Thoracic aorta (tissue), 2 donors: ENCODE measurements around the gene UTS2R. TPM values are rescaled to one million over a fixed set of nuclear protein-coding genes. Genes with fewer than 3 reads are reported as not detected.

Source experiments
- ATAC-seq: fragments of 150-250 bp; one replicate; pipeline ENCODE4 v1.8.0; 2017; ENCODE audit warnings: low read depth; ENCODE audit not compliant: insufficient number of reproducible peaks, low FRiP score
- DNase-seq: peaks from one replicate; pipeline ENCODE4 v3.0.0-alpha.2; 2020; ENCODE audit warnings: low spot score
- H3K27ac ChIP-seq, 2 donors: fragments of 200-600 bp; sonication (generic); 1 replicate in 1 of 2; 2 replicates in 1 of 2; pipeline ENCODE4 v1.5.1; 2016; ENCODE audit warnings: mild to moderate bottlenecking in 2 of 2, moderate library complexity in 2 of 2
- H3K27me3 ChIP-seq: fragments of 200-600 bp; sonication (generic); replicated peaks from 2 replicates; pipeline ENCODE4 v1.6.0; 2016; ENCODE audit warnings: mild to moderate bottlenecking; ENCODE audit not compliant: insufficient read depth
- H3K36me3 ChIP-seq: fragments of 200-600 bp; sonication (generic); one replicate; pipeline ENCODE4 v1.5.1; 2016
- H3K4me1 ChIP-seq, 2 donors: fragments of 200-600 bp; sonication (generic); 1 replicate in 1 of 2; 2 replicates in 1 of 2; pipeline versions ENCODE4 v1.5.1 to v1.6.0; 2016; ENCODE audit warnings: low read depth in 2 of 2, mild to moderate bottlenecking in 1 of 2; ENCODE audit not compliant: control insufficient read depth in 1 of 2
- H3K4me3 ChIP-seq: fragments of 200-600 bp; sonication (generic); 2 replicates; pipeline ENCODE4 v1.5.1; 2016; ENCODE audit warnings: mild to moderate bottlenecking
- H3K9me3 ChIP-seq: fragments of 200-600 bp; sonication (generic); 2 replicates; pipeline ENCODE4 v1.5.1; 2016
- total RNA-seq, 2 donors: library from RNA; depleted of rRNA; stranded (reverse); fragments of >200 nt; gene quantifications; one replicate each; pipeline versions ENCODE4 v1.1.0 to v1.2.3, GENCODE V29; 2016
- TF ChIP-seq, protein P1 (sequence below): fragments of 200-600 bp; sonication (generic); IDR thresholded peaks from one replicate; pipeline ENCODE4 v1.5.1; 2019; ENCODE audit warnings: antibody characterized with exemption

UTS2R gene
- total RNA-seq, 2 donors from 2014 or later = 0.27 TPM; not detected in 1

DNA sequence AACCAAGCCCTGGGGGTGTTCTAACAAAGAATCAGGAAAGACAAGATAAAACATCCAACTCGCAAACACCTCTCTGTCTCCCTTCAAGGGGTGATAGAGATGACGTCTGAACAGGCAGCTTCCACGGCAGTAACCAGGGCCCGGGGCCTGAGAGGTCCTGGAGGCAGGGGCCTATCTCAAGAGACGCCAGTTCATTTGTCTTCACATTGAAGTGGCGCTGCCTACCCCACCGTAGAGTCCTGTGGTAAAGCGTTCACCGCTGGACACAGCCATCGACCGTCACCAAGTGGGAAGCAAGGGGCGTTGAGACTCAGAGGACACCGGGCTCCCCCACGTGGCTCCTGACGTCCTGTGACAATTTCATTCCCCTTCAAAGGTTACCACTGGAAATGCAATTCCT lies 21.4 kb downstream of the UTS2R start:
- DNase-seq (no peak), ATAC-seq (no peak)
- H3K27me3 ChIP-seq = no peaks in the 10 kb centered on the region
- H3K4me1 ChIP-seq = no peaks in the 10 kb centered on the region
- TF ChIP-seq, protein P1, sequence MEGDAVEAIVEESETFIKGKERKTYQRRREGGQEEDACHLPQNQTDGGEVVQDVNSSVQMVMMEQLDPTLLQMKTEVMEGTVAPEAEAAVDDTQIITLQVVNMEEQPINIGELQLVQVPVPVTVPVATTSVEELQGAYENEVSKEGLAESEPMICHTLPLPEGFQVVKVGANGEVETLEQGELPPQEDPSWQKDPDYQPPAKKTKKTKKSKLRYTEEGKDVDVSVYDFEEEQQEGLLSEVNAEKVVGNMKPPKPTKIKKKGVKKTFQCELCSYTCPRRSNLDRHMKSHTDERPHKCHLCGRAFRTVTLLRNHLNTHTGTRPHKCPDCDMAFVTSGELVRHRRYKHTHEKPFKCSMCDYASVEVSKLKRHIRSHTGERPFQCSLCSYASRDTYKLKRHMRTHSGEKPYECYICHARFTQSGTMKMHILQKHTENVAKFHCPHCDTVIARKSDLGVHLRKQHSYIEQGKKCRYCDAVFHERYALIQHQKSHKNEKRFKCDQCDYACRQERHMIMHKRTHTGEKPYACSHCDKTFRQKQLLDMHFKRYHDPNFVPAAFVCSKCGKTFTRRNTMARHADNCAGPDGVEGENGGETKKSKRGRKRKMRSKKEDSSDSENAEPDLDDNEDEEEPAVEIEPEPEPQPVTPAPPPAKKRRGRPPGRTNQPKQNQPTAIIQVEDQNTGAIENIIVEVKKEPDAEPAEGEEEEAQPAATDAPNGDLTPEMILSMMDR = no peak
- no peaks in the 10 kb centered on the region for H3K36me3 ChIP-seq
- no peak overlapping the region for H3K27ac ChIP-seq
- no peaks in the 10 kb centered on the region for H3K9me3 ChIP-seq
- H3K4me3 ChIP-seq = no peak overlapping the region

DNA sequence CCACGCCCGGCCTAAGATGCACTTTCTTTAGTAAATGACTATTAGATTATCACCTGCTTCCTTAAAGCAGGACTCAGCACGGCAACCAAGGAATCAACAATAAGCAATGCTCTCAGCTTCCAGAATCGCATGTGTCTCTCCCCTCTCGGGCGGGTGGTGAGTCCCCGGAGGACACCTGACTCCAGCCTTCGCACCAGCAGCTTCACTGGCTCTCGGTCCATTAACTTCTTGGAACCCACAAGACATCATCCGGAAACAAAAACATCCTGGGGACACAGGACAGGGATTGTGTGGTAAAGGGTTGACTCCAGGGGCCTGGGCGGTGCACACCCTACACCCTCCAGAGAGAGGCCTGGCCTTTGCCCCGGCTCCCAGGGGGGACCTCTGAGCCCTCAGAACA lies 22.7 kb downstream of the UTS2R start:
- TF ChIP-seq, protein P1 = no peak
- H3K4me3 ChIP-seq = no peak overlapping the region
- H3K27me3 ChIP-seq = no peaks in the 10 kb centered on the region
- peaks cover 0 to 8% of the 10 kb centered on the region in 2 donors for H3K4me1 ChIP-seq
- ATAC-seq (no peak), DNase-seq (no peak)
- H3K9me3 ChIP-seq = no peaks in the 10 kb centered on the region
- H3K27ac ChIP-seq = no peak overlapping the region
- H3K36me3 ChIP-seq = no peaks in the 10 kb centered on the region

DNA sequence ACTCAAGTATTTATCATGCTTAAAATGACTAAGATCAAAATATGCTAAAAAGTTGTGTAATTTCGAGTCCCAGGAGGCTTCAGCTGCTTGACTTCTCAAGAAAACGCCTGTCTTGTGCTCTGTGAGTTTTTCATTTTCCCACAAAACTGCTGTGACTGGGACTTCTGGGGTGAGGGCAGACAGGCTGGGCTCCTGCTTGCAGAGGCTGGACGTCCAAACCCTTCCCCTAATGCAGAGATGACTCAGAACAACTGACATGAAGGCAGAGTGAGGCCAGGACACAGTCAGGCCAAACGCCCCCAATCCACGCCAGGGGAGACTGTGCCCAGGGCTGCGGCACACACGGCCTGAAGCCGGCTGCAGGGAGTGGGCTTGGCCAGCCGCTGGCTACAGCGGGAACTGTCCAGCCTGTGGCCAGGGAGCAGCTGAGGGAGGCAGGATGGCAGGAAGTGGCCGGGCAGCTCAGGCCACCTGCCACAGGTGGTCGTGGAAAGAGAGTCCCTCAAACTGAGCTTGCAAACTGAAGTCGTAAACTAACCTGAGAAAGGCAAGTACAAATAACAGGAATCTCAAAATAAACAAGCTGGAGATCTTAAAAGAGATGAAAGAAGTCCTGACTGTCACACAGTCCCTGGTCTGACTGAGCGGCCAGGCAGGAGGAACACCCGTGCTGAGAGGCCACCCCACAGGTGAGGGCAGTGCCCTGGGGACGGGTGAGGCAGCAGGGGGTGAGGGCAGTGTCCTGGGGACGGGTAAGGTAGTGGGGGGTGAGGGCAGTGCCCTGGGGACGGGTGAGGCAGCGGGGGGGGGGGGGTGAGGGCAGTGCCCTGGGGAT lies 25.3 kb downstream of the UTS2R start:
- no peak for ATAC-seq
- H3K27ac ChIP-seq = no peak overlapping the region

DNA sequence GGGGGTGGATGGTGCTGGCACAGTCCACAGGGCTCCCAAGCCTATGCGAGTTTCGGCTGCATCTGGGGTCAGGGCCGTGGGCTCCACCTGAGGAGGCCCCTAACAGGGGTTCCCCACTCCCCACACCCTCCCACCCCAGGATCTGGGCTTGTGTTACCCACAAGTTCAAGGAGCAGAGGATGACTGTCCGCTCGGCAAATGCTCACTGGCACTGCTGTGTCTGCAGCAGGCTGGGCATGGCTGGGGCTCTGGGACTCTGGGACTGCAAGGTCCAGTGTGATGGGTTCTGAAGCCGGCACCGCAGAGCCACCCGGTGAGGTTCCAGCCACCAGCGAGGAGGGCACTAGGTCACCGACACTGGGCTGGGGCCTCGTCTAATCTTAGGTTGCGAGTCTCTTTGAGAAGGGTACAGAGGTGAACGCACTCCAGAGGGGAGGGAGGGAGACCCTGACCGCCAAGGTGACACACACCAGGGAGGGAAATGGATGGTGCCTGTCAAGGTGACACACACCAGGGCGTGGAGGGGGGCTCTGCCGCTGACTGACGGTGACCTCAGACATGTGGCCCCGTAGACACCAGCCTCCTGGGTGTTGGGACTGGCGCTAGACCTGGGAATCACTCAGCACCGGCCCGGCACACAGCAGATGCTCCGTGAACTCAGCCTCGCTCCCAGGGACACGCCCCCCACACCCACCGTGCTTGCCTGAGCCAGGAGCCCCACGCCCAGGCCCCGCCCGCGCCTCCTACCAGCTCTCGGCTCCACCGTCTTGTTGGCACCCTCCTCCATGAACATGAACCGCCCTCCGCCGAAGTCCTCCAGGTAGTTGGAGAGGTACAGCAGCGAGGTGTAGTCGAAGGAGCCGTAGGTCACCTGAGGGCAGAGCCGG lies 26.1 kb downstream of the UTS2R start:
- ATAC-seq (no peak), DNase-seq (no peak)
- Histone ChIP-seq H3K4me1 (peaks cover 3 to 13% of the 10 kb centered on the region in 2 donors), H3K9me3 (no peaks in the 10 kb centered on the region), H3K27ac (no peak overlapping the region), H3K27me3 (no peaks in the 10 kb centered on the region), H3K36me3 (peaks cover 3% of the 10 kb centered on the region), H3K4me3 (no peak overlapping the region)
- TF ChIP-seq, protein P1 = no peak

More for the DNA sequence above, 25.3 kb downstream of the UTS2R start:
- Histone ChIP-seq H3K4me3 (no peak overlapping the region), H3K4me1 (peaks cover 3 to 13% of the 10 kb centered on the region in 2 donors), H3K36me3 (peaks cover under 1% of the 10 kb centered on the region), H3K27me3 (no peaks in the 10 kb centered on the region), H3K9me3 (no peaks in the 10 kb centered on the region)
- no peak for DNase-seq
- TF ChIP-seq, protein P1 = no peak

DNA sequence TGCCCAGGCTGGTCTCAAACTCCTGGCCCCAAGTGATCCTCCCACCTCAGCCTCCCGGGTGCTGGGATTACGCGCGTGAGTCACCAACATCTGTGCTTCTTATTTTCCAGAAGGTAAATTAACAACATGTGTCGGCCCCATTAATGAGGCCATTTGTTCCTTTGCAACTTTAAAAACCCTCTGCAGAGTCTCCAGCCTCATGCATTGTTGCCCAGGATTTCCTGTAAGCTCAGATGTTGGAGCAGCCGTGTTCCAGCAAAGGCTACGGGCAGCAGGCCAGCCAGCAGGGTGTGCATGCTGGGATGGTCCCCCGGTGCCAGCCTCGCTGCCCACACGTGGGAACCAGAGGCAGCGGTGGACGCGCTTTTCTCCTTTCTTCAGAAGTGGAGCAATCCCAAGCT lies 27.5 kb downstream of the UTS2R start:
- Histone ChIP-seq H3K4me1 (peaks cover 3 to 13% of the 10 kb centered on the region in 2 donors), H3K4me3 (no peak overlapping the region), H3K27me3 (no peaks in the 10 kb centered on the region), H3K27ac (no peak overlapping the region), H3K9me3 (no peaks in the 10 kb centered on the region), H3K36me3 (peaks cover 10% of the 10 kb centered on the region)
- DNase-seq (no peak), ATAC-seq (no peak)
- TF ChIP-seq, protein P1 = no peak
